Measurements from ENCODE around the gene C1orf35.
A peak's percentile ranks its signal among the peaks of the same experiment; 100 is the strongest.
"Not testable (repeated sequence)": the region's sequence is repeated elsewhere in the genome, so short reads cannot be mapped to it uniquely, and the experiment has no call there.

Gene C1orf35

GRCh38 chr1:228142155-228142691 lies 39.1 kb upstream of the C1orf35 start:
- DNase-seq (ENCODE audit: low read depth): no peak

DNA sequence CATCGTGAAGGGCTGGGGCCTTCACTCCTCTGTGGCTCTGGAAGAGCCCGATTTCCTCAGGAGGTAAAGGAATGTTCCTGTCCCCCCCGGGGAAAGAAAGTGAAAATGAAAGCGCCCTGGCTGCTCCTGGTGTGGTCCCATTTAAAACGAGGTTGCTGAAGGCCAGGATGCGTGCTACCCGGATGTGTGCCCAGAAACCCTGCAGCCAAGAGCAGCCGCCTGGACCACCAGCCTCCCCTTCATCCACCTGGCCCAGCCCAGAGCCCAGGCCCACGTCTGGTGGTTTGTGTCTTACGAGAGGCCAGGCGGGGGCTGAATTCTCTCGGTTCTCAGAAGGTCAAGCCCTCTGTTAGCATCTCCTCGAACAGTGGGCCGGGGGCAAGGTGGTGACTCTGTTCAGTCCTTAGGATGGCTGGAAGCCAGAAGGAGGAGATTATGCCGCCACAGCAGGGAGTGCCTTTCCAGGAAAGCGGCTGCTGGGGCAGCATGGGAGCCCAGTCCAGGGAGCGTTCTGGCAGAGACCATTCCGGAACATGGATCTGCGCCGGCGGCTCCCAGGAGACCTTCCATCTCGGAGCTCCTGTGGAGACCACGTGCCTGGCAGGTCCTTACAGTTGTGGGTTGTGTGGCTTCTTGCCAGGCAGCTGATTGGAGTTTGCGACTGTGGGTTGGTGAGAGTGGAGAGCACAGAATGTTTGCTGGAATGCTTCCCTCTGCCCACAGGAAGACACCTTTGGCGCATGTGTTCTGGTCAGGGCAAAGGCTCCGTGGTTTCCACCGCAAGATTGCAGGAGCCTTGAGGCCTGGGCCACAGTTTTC lies 38.3 kb upstream of the C1orf35 start:
- DNase-seq (ENCODE audit: low read depth): peak; percentile 55

- DNase-seq (ENCODE audit: low read depth): no peak
Observed at GRCh38 chr1:228140724-228141225, 37.6 kb upstream of the C1orf35 start.

GRCh38 chr1:228139931-228140723 lies 37.0 kb upstream of the C1orf35 start, which contains the start of gene GUK1:
Gene GUK1, plus strand, starts transcription at chr1:228140279. Its CDS starts 24 bp downstream, at chr1:228140303.
- DNase-seq (ENCODE audit: low read depth): peak; percentile 97

DNA sequence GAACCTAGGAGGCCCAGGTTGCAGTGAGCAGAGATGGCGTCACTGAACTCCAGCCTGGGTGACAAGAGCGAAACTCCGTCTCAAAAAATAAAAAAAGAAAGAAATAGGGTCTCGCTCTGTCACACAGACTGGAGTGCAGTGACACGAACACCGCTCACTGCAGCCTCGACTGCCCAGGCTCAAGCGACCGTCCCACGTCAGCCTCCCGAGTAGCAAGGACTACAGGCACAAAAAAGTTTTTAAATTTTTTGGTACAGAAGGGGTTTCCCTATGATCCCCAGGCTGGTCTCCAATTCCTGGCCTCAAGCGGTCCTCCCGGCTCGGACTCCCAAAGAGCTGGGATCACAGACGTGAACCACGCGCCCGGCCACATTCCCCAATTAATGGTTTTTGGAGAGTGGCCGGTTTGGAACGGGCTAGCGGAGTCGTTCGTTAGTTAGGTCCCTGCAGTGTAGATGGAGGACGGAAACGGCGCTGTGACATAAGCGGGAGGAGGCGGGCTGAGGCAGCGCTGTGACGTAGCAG lies 36.3 kb upstream of the C1orf35 start:
- no peak for DNase-seq (ENCODE audit: low read depth)

GRCh38 chr1:228136901-228137300 lies 33.8 kb upstream of the C1orf35 start:
- no peak for DNase-seq (ENCODE audit: low read depth)

DNA sequence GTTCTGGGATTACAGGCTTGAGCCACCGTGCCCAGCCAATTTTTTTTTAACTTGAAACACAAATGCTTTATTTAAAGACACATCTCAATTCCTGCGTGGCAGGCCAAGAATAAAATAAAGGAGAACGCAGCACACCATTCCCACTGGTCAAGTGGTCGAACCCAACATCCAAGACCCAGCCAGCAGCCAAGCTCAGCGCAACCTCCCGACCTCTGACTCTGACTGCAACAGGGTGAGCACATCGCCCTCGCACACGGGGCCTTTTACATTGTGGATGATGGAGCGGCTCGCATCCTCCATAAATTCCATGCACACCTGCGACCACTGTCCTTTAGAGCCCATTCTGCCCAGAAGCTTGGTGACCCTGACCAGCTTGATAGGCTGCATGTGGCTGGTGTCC lies 31.5 kb upstream of the C1orf35 start:
- DNase-seq (ENCODE audit: low read depth): no peak

DNA sequence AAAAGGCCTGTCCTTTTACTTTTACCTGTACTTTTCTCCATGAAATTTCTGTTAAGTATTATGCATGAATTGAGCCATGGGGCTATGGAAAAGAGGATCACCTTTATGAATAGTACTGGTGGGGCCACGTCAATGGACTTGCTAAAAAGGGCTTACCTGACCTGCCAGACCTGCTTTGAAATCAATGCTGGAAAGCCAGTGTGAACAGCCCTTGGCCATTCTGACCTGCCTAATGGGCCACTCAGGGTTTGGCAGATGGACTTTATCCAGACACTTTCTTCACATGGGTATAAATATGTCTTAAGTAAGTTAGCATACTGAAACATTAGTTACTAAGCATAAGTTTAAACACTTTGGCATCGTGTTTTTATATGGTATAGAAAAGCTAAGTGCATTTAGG lies 28.6 kb upstream of the C1orf35 start:
- no peak for DNase-seq (ENCODE audit: low read depth)

- DNase-seq (ENCODE audit: low read depth): no peak
Observed at GRCh38 chr1:228125185-228125584, 22.1 kb upstream of the C1orf35 start.

DNA sequence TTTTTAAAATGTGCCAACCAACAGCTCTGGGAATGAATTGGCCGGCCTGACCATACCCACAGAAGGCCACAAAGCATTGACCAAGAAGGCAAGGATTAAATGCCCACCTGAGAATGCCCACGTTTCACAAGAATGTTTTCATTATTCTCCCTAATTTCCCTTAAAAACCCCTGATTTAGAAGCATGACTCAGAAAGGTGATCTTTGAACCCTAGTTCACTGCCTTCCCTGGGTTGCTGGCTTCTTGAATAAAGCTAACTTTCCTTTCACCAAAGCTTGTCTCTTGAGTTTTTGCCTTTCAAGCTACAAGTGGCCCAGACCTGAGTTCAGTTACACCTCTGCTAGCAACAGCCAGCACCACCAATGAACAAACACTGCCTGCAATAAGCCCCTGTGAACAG lies 20.4 kb upstream of the C1orf35 start:
- no peak for DNase-seq (ENCODE audit: low read depth)

DNA sequence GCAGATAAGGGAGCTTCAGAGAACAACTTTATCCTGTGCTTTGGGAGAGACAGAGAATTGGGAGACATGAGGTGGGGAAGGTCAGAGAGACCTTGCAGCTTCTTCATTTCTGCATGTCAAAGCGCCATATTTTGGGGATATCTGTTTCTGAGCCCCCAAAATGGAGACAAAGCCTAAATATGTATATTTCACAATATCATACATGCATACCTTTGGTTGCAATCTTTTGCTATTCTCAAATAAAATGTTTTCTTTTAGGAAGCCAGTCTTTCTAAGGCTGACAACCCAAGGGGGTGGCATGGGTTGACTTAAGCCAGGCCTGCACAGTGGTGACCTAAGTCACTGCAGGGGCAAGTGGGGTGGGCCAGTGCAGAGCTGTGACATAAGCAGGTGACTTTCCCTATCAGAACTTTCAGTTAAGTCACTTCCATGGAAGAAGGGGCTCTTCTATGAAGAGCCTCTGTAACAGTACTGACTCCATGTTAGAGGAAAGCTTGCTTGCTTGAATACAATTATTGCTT lies 19.9 kb upstream of the C1orf35 start:
- DNase-seq (ENCODE audit: low read depth): no peak

DNA sequence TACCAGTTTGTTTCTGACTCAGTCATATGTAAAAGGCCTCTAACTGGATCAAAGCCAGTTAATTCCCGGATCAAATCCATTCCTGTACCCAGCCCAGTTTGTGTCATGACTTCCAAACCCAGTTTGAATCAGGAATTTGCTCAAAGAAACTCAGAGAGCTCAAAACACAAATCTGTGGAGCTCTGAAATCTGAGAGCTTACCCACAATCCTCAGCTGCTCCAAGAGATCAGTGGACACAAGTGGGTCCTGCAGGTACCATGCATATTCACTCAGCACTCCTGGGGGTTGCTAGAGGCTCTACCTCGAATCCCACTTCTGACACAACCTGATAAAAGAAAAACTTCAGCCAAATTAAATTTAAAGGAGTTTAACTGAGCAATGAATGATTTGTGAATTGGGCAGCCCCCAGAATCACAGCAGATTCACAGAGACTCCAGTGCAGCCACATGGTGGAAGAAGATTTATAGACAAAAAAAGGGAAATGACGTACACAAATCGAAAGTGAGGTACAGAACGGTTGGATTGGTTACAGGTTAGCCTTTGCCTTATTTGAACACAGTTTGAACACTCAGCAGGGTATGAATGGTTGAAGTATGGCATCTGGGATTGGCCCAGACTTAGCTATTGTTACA lies 17.8 kb upstream of the C1orf35 start:
- peak; percentile 78 for DNase-seq (ENCODE audit: low read depth)

GRCh38 chr1:228120351-228120750 lies 17.2 kb upstream of the C1orf35 start:
- DNase-seq (ENCODE audit: low read depth): no peak

- DNase-seq (ENCODE audit: low read depth): no peak
Observed at GRCh38 chr1:228118040-228118439, 14.9 kb upstream of the C1orf35 start.

GRCh38 chr1:228117335-228117734 lies 14.2 kb upstream of the C1orf35 start:
- DNase-seq (ENCODE audit: low read depth): no peak

GRCh38 chr1:228114827-228115226 lies 11.7 kb upstream of the C1orf35 start:
- DNase-seq (ENCODE audit: low read depth): no peak

DNA sequence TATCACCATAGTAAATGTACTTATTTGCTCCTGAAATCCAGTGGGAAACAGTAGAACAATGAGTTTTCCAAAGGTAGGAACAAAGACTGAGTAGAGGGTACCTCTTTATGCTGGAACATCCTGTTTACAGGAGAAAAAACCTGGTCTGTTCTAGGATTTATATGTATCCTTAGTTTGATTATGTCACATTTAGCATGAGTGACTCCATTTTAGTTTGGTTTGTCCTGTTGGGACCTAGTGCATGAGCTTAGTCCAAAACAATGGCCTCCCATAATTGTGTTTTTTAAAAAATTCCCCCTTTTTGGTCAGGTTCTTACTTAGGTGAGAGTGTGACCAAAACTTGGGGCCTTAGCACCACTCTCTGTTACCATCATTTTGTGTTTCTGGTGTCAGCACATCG lies 9.5 kb upstream of the C1orf35 start:
- no peak for DNase-seq (ENCODE audit: low read depth)

- no peak for DNase-seq (ENCODE audit: low read depth)
Observed at GRCh38 chr1:228112167-228112566, 9.0 kb upstream of the C1orf35 start.

GRCh38 chr1:228111315-228111714 lies 8.2 kb upstream of the C1orf35 start:
- not testable (repeated sequence) for DNase-seq (ENCODE audit: low read depth)

GRCh38 chr1:228110556-228110955 lies 7.4 kb upstream of the C1orf35 start:
- DNase-seq (ENCODE audit: low read depth): no peak

DNA sequence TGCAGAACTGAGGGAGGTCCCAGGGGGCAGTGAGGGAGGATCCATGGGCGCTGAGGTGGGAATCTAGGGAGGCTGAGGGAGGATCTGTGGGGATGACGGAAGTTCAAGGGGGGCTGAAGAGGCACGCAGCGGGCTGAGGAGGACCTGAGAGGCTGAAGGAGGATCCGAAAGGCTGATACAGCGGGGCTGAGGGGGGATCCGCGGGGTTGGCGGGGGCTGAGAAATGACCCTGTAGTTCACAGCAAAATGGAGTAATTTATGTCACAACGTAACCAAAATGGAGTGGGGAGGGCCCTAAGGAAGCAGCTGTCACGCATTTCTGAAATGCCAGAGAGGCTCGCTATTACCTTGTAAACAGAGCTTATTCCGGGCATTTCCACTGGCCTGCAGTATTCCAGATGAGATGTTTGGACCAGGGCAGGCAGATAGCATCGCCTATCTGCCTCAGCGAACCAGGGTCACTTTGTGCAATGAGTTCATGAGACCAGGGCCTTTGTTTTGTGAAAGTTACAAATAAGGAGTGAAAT lies 6.9 kb upstream of the C1orf35 start:
- DNase-seq (ENCODE audit: low read depth): no peak

Data from stromal cell of bone marrow (primary cell).